Subcutaneous adipose tissue (tissue), 4 donors: ENCODE measurements around the gene TPST2. TPM values are rescaled to one million over a fixed set of nuclear protein-coding genes. Genes with fewer than 3 reads are reported as not detected.

Experiments used
- small RNA-seq: library from RNA; depleted of rRNA; stranded (forward); fragments of <200 nt; gene quantifications from one replicate; pipeline ENCODE3, GENCODE V24; 2016
- total RNA-seq, 4 donors: library from RNA; depleted of rRNA; stranded (reverse); fragments of >200 nt; gene quantifications; one replicate each; pipeline ENCODE4 v1.1.0, GENCODE V29; 2016
- TF ChIP-seq, protein P1 (sequence below): fragments of 450-650 bp; IDR thresholded peaks from one replicate; pipeline ENCODE4 v1.5.1; 2016; ENCODE audit warnings: low read depth, mild to moderate bottlenecking, control low read depth, antibody characterized with exemption, moderate library complexity

The TPST2 gene
- total RNA-seq, 4 donors from 2014 or later = 39.1 to 74.6 (median 48.3) TPM

DNA sequence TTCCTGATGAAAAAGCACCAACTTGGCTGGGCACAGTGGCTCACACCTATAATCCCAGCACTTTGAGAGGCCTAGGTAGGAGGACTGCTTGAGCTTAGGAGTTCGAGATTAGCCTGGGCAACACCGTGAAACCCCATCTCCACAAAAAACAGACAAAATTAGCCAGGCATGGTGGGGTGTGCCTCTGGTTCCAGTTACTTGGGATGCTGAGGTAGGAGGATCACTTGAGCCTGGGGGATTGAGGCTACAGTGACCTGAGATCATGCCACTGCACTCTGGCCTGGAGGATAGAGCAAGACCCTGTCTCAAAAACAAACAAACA, 109.4 kb downstream of the TPST2 start:
- TF ChIP-seq, protein P1, sequence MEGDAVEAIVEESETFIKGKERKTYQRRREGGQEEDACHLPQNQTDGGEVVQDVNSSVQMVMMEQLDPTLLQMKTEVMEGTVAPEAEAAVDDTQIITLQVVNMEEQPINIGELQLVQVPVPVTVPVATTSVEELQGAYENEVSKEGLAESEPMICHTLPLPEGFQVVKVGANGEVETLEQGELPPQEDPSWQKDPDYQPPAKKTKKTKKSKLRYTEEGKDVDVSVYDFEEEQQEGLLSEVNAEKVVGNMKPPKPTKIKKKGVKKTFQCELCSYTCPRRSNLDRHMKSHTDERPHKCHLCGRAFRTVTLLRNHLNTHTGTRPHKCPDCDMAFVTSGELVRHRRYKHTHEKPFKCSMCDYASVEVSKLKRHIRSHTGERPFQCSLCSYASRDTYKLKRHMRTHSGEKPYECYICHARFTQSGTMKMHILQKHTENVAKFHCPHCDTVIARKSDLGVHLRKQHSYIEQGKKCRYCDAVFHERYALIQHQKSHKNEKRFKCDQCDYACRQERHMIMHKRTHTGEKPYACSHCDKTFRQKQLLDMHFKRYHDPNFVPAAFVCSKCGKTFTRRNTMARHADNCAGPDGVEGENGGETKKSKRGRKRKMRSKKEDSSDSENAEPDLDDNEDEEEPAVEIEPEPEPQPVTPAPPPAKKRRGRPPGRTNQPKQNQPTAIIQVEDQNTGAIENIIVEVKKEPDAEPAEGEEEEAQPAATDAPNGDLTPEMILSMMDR = no peak

DNA sequence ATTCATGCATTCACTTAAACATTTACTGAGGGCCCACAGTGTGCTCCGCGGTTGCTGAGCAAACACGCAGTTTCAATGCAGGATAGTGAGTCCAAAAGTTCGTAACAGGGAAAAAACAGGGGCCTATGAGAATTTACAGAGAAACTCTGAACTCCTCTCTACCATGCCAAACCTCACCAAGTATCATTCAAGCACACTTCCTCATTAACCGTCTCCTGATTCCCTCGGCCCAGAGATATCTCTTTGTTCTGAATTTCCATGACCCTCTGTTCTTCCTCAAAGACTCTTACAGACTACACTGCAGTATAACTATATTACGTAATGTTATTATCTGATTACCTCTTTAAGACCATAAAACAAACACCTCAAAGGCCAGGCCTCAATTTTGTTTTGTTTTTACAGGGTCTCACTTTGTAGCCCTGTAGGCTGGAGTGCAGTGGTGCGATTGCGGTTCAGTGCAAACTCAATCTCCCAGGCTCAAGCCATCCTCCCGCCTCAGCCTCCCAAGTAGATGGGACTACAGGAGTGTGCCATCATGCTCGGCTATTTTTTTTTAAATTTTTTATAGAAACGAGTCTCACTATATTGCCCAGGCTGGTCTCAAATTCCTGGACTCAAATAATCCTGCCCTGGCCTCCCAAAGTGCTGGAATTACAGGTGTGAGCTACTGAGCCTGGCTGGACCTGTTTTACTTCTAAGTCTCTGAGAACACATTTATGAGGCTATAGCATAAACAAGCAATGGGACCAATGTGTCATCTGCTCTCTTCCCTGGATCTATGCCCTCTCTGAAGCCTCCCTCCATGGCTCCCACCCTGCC, 109.9 kb downstream of the TPST2 start:
- TF ChIP-seq, protein P1 = no peak

DNA sequence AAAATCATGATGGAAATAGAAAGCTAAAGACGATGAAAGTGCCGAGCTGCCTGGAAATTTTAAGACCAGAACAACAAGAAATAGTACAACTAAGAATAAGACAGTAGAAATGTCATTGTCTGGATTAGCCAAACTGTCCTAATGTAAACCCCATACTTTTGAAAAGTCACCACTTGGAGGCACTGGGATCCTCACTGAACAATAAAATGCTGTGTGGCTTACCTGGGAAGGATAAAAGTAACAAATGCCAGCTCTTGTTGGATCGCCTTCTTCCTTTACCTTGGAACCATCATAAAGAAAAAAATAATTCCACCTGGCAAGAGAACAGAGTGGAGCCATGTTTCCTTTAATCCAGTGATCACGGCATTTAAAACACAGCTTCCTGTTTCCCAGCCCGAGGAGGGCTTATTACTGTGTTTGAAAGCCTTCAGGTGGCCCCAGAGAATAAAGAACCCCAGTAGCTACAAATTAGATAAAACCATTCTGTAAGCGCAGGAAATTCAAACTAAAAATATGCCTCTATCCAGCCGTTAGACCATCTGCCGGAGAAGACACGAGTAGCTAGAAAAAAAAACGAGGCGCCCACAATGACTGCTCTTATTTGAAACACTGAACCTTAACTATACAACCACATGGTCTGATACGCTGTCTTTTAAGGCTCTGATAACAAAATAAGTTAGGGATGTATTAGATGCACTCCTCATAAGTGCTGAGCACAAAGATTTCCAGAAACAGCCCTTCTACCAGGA, 110.7 kb downstream of the TPST2 start:
- TF ChIP-seq, protein P1 = no peak

DNA sequence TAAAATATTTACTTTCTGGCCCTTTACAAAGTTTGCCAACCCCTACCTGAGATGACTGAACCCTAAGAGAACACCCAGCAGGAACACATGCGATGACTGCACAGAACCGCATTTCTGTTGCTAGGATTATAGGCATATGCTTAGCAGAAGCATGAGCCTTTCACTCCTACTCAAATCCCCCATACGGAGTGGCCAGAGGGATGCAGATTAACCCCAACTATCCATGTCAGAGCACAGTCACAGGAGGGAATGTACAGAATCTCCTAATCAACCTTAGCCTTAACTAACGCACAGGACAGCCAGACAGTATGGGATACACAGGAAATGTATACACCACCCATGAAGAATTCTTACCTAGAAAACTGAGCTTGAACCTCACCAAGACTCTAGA, 112.6 kb downstream of the TPST2 start:
- TF ChIP-seq, protein P1 = no peak

DNA sequence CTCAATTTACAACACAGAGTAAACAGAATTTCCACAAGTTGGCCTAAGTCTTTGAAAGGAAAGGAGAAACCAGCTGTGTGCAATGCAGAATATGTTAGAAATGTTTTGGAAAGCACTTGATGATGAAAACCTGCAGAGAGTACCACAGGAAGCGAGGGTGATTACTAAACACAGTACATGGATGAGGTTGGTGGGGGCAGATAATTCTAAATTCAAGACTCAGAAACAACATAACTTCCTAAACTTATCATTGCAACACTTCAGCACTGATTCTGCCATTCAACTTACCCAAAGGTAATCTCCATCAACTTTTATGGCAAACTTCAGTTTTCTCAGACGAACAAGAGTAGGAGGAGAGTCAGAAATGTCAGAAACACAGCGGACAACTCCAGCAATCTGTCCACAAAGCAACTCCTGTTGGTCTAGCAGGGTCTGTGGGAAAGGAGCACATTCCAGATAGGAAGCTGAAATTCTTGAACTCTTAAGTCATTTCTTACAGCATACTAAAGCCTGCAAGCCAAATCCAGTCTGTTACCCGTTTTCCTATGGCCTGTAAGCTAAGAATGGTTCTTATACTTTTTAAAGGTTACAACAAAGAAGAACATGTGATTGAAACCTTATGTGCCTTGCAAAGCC, 113.1 kb downstream of the TPST2 start:
- TF ChIP-seq, protein P1 = no peak

DNA sequence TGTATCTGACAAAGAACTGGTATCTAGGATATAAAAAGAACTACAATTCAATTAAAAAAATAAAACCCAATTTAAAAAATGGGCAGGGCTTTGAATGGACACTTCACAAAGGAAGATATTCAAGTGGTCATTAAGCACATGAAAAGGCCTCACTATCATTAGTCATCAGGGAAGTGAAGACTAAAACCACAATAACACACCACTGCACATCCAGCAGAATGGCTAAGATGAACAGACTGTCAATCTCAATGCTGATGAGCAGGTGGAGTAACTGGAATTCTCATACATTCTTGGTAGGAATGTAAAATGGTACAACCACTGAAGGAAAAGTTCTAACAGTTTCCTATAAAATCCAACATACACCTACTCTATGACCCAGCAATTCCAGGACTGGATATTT, 115.2 kb downstream of the TPST2 start:
- TF ChIP-seq, protein P1 = no peak

Small RNA genes lying within 50 kb of the gene (small RNA-seq; reads per million reads assigned to genes)
- not detected for gene MIR548J

Other genes starting within 250 kb of the TPST2 start
- gene ASPHD2, start 160.9 kb downstream of the TPST2 start, total RNA-seq = 1 to 10 TPM in 1 of 4 donors, under 1 TPM in 2, not detected in 1; 0.49 to 1.7 (median 0.88) TPM
- 10 to 100 TPM; 29.0 to 32.8 (median 31.6) TPM for gene HPS4, start 106.3 kb downstream of the TPST2 start, total RNA-seq
- 10 to 100 TPM in 3 of 4 donors, 1 to 10 TPM in 1; 5.8 to 18.3 (median 14.5) TPM for gene SRRD, start 106.3 kb downstream of the TPST2 start, total RNA-seq
- 10 to 100 TPM; 15.8 to 41.6 (median 18.7) TPM for gene TFIP11, start 77.7 kb downstream of the TPST2 start, total RNA-seq
- gene CRYBB1, start 27.9 kb upstream of the TPST2 start, total RNA-seq = 1 to 10 TPM in 2 of 4 donors, under 1 TPM in 2; 0.75 to 3.7 (median 1.0) TPM
- gene CRYBA4, start 31.8 kb upstream of the TPST2 start, total RNA-seq = not detected
- 1 to 10 TPM in 2 of 4 donors, under 1 TPM in 2; 0.49 to 1.5 (median 0.93) TPM for gene MIAT, start 67.5 kb upstream of the TPST2 start, total RNA-seq